GM19043 (cell line): ENCODE data around the gene TSPAN9.

Source experiments
- ATAC-seq: cut with Tn5 transposase; IDR thresholded peaks from one replicate; pipeline ENCODE4 v1.9.1; 2021; ENCODE audit warnings: low read depth; ENCODE audit not compliant: unreplicated experiment

Gene TSPAN9

GRCh38 chr12:3319723-3320492 lies 242.7 kb downstream of the TSPAN9 start:
- ATAC-seq: no peak

- no peak for ATAC-seq
These were observed 243.8 kb downstream of the TSPAN9 start for GRCh38 chr12:3320881-3321509.

GRCh38 chr12:3321881-3322280 lies 244.7 kb downstream of the TSPAN9 start:
- no peak for ATAC-seq

- no peak for ATAC-seq
These were observed 246.0 kb downstream of the TSPAN9 start for GRCh38 chr12:3323002-3323685.

- no peak for ATAC-seq
These were observed 248.6 kb downstream of the TSPAN9 start for GRCh38 chr12:3325736-3326135.

GRCh38 chr12:3326156-3326849 lies 249.1 kb downstream of the TSPAN9 start:
- no peak for ATAC-seq

GRCh38 chr12:3326850-3327780 lies 249.9 kb downstream of the TSPAN9 start:
- no peak for ATAC-seq

- ATAC-seq: no peak
These were observed 250.9 kb downstream of the TSPAN9 start for GRCh38 chr12:3328081-3328480.

- ATAC-seq: no peak
These were observed 251.4 kb downstream of the TSPAN9 start for GRCh38 chr12:3328571-3328970.

- ATAC-seq: no peak
These were observed 252.2 kb downstream of the TSPAN9 start for GRCh38 chr12:3329361-3329760.

- no peak for ATAC-seq
These were observed 253.9 kb downstream of the TSPAN9 start for GRCh38 chr12:3330976-3331510.

- no peak for ATAC-seq
These were observed 255.0 kb downstream of the TSPAN9 start for GRCh38 chr12:3332188-3332587.

GRCh38 chr12:3333583-3333982 lies 256.4 kb downstream of the TSPAN9 start:
- ATAC-seq: no peak

- no peak for ATAC-seq
These were observed 256.8 kb downstream of the TSPAN9 start for GRCh38 chr12:3333991-3334391.

- no peak for ATAC-seq
These were observed 257.9 kb downstream of the TSPAN9 start for GRCh38 chr12:3335078-3335487.
